ENCODE results near the gene EFNA4.

DNA sequence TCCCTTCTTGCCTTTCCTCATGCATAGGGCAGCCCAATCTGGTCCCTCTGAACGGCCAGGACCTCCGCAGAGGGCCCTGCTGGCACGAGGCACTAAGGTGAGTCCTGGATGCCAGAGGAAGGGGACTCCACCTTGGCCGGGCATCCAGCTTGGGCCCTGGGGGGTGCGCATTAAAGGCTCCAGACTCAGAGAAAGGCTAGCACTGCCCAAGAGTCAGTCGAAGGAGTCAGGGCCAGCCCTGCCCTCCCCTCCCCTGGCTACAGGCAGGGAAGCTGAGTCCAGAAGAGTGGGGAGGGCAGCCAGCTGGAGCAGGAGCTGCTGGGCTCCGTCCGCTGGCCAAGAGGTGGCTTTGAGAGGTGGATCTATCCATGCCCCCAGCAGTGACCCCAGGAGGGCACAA is 2.8 kb upstream of the EFNA4 start:
- TF ChIP-seq, protein P1, sequence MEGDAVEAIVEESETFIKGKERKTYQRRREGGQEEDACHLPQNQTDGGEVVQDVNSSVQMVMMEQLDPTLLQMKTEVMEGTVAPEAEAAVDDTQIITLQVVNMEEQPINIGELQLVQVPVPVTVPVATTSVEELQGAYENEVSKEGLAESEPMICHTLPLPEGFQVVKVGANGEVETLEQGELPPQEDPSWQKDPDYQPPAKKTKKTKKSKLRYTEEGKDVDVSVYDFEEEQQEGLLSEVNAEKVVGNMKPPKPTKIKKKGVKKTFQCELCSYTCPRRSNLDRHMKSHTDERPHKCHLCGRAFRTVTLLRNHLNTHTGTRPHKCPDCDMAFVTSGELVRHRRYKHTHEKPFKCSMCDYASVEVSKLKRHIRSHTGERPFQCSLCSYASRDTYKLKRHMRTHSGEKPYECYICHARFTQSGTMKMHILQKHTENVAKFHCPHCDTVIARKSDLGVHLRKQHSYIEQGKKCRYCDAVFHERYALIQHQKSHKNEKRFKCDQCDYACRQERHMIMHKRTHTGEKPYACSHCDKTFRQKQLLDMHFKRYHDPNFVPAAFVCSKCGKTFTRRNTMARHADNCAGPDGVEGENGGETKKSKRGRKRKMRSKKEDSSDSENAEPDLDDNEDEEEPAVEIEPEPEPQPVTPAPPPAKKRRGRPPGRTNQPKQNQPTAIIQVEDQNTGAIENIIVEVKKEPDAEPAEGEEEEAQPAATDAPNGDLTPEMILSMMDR (IDR thresholded peaks at IDR 0.05) = no peak
- no peak for TF ChIP-seq POLR2A (IDR thresholded peaks at IDR 0.05)

Measured in body of pancreas (tissue), 4 donors.